Muscle layer of colon (tissue), 2 donors: ENCODE data around the gene IMPA2.
"Not testable (repeated sequence)": the region's sequence is repeated elsewhere in the genome, so short reads cannot be mapped to it uniquely, and the experiment has no call there.

Source experiments
- H3K27ac ChIP-seq: one replicate; pipeline ENCODE4 v1.7.0; 2013; ENCODE audit warnings: low read depth, mild to moderate bottlenecking, low read length, moderate library complexity
- H3K27me3 ChIP-seq, 2 donors: one replicate each; pipeline ENCODE4 v1.7.0; 2013; ENCODE audit warnings: low read length in 2 of 2, mild to moderate bottlenecking in 2 of 2; ENCODE audit not compliant: insufficient read depth in 2 of 2, control insufficient read depth in 1 of 2
- H3K36me3 ChIP-seq: one replicate; pipeline ENCODE4 v1.7.0; 2013; ENCODE audit warnings: mild to moderate bottlenecking, low read length; ENCODE audit not compliant: insufficient read depth
- H3K4me1 ChIP-seq: one replicate; pipeline ENCODE4 v1.7.0; 2013; ENCODE audit warnings: mild to moderate bottlenecking, low read length; ENCODE audit not compliant: insufficient read depth
- H3K4me3 ChIP-seq, 2 donors: one replicate each; pipeline ENCODE4 v1.7.0; 2013; ENCODE audit warnings: low read length in 2 of 2, low read depth in 1 of 2, mild to moderate bottlenecking in 1 of 2, moderate library complexity in 1 of 2
- H3K9ac ChIP-seq: one replicate; pipeline ENCODE4 v1.7.0; 2013; ENCODE audit warnings: low read length
- H3K9me3 ChIP-seq: one replicate; pipeline ENCODE4 v1.7.0; 2013; ENCODE audit warnings: mild to moderate bottlenecking, low read length
- donor health status: abdominal sarcoma.
- donor health status: Adenocarcinoma of cecum.

IMPA2 gene

GRCh38 chr18:12074736-12075135 lies 93.4 kb downstream of the IMPA2 start:
- no peak overlapping the region for H3K9ac ChIP-seq
- H3K9me3 ChIP-seq: no peaks in the 10 kb centered on the region
- no peak overlapping the region for H3K27ac ChIP-seq
- no peaks in the 10 kb centered on the region for H3K36me3 ChIP-seq
- no peak overlapping the region for H3K4me3 ChIP-seq
- no peaks in the 10 kb centered on the region for H3K4me1 ChIP-seq
- H3K27me3 ChIP-seq: no peaks in the 10 kb centered on the region

DNA sequence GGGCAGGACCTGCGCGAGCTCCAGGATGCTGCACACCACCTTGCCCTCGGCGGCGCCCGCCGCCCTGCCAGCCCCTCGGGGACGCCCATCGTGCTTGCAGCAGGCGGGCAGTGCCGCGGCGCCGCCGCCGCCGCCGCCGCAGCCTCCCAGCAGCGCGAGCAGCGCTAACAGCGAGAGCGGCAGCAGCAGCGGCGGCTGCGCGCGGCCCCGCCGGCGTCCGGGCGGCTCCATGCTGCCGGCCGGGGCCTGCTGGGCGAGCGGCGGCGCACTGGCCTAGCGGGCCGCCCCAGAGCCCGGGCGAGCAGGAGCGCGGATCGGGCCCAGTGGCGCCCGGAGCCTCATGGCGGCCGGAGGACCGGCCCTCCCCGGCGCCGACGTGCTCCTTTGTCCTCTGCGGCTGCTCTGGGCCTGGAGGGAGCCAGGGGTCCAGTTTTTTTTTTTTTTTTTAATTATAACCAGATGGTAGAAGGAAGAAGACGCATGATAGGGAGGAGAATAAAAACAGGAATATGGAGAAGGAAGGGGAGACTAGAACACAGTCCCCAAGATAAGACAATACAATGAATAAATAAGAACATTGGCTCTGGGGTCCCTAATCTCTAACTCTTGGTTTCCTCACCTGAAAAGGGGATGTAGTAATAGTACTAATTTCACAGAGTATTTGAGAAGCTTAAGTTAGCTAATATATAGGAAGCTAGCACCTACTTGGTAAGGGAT lies 95.3 kb downstream of the IMPA2 start:
- Histone ChIP-seq H3K27me3 (no peaks in the 10 kb centered on the region), H3K4me1 (no peaks in the 10 kb centered on the region), H3K9ac (no peak overlapping the region), H3K4me3 (no peak overlapping the region), H3K27ac (no peak overlapping the region), H3K36me3 (no peaks in the 10 kb centered on the region), H3K9me3 (no peaks in the 10 kb centered on the region)

- H3K27ac ChIP-seq, H3K4me1 ChIP-seq, H3K9ac ChIP-seq, H3K9me3 ChIP-seq, H3K4me3 ChIP-seq, H3K27me3 ChIP-seq, H3K36me3 ChIP-seq: not testable (repeated sequence)
Observed at GRCh38 chr18:12077994-12078393, 96.7 kb downstream of the IMPA2 start.

DNA sequence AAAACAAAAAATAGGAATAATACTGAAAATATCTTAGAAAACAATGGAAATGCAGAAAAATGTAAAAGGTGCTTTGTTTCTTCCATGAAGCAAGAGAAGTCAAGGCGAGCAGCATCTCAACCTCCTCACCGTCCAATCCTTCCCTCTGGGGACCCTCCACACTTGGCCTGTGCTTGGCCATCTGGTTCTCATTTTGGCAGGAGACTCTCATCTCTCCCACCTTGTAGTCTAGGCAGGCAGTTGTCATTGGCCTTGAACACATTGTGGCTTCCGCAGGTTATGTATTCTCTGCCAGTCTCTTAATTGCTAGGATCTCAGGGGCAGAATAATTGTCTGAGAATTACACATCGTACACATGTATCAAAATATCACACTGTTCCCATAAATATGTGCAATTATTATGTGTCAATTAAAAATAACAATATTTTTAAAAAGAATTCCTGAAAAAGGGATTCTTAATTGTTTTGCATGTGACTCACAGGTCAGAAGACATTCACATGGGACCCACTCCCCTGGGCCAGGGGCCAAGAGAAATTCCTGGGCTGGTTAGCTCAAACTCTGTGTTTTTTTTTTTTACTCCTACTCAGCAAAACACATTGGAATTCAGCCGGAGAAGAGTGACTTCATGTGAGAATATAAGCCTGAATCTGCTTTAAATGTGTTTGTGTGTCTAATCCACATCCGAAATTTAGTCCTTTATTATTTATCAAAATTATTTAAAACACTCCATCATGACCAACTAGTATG lies 98.4 kb downstream of the IMPA2 start:
- no peaks in the 10 kb centered on the region for H3K36me3 ChIP-seq
- no peaks in the 10 kb centered on the region for H3K27me3 ChIP-seq
- no peak overlapping the region for H3K27ac ChIP-seq
- no peak overlapping the region for H3K9ac ChIP-seq
- H3K9me3 ChIP-seq: no peaks in the 10 kb centered on the region
- no peak overlapping the region for H3K4me3 ChIP-seq
- H3K4me1 ChIP-seq: no peaks in the 10 kb centered on the region
